Naive B cell (primary cell): ENCODE data around the gene MSI2. TPM values are rescaled to one million over a fixed set of nuclear protein-coding genes. Genes with fewer than 3 reads are reported as not detected.

Experiments
- ATAC-seq, 2 donors: fragments of 150-1000 bp; cut with Tn5 transposase; 2 replicates each; pipeline ENCODE4 v1.10.0; 2021; ENCODE audit warnings: low read depth in 2 of 2, mild to moderate bottlenecking in 2 of 2, moderate library complexity in 2 of 2
- DNase-seq: peaks from one replicate; pipeline ENCODE4 v3.0.0; 2022
- H3K27ac Mint-ChIP-seq, 6 donors: one replicate each; pipeline ENCODE4 v1.8.0; 2020 to 2022; ENCODE audit warnings: mild to moderate bottlenecking in 6 of 6, mixed read lengths in 6 of 6, moderate library complexity in 5 of 6, inconsistent platforms in 2 of 6
- H3K27me3 Mint-ChIP-seq, 3 donors: one replicate each; pipeline ENCODE4 v1.8.0; 2021 to 2022; ENCODE audit warnings: mixed read lengths in 3 of 3, mild to moderate bottlenecking in 1 of 3
- H3K36me3 Mint-ChIP-seq, 2 donors: one replicate each; pipeline ENCODE4 v1.8.0; 2020 to 2022; ENCODE audit warnings: mixed read lengths in 2 of 2, inconsistent platforms in 1 of 2, mild to moderate bottlenecking in 1 of 2
- H3K4me1 Mint-ChIP-seq, 3 donors: one replicate each; pipeline ENCODE4 v1.8.0; 2020 to 2022; ENCODE audit warnings: mixed read lengths in 3 of 3, inconsistent platforms in 1 of 3, mild to moderate bottlenecking in 1 of 3, moderate library complexity in 1 of 3
- H3K4me3 Mint-ChIP-seq, 8 donors: one replicate each; pipeline ENCODE4 v1.8.0; 2020 to 2022; ENCODE audit warnings: mild to moderate bottlenecking in 8 of 8, mixed read lengths in 8 of 8, moderate library complexity in 8 of 8, inconsistent platforms in 2 of 8
- H3K9me3 Mint-ChIP-seq, 7 donors: one replicate each; pipeline ENCODE4 v1.8.0; 2020 to 2022; ENCODE audit warnings: mixed read lengths in 7 of 7, mild to moderate bottlenecking in 5 of 7, inconsistent platforms in 2 of 7, moderate library complexity in 1 of 7
- polyA plus RNA-seq, 6 donors: library from polyadenylated mRNA; unstranded; fragments of 300-500 nt; fragmentation: Illumina TruSeq; gene quantifications; one replicate each; pipeline ENCODE4 v1.2.3, GENCODE V29; 2021; ENCODE audit warnings: low read depth in 6 of 6

The MSI2 gene
- polyA plus RNA-seq, 6 donors from 2014 or later: 4.0 to 11.3 (median 6.8) TPM

DNA sequence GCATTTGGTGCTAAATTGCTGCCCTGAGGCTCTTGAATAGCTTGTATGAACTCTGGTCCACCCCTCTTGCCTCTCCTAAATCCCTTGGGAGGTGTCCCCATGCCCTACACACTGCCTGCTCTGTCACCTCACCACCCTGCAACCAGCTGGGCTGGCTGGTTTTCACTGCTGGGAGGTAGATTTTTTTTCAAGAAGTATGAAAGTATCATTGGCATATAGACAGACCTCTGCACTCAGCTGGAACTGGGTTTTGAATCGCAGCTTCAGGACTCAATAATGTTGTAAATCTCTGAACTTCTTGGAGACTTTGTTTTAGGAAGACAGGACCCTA is 184.9 kb downstream of the MSI2 start:
- Mint-ChIP-seq H3K9me3 (no peaks in the 10 kb centered on the region), H3K27me3 (no peaks in the 10 kb centered on the region), H3K36me3 (peaks cover 0 to 13% of the 10 kb centered on the region in 2 donors), H3K27ac (peak overlapping the region in 4 of 6 donors; percentile 34 to 88 (median 66)), H3K4me3 (peak overlapping the region in 5 of 8 donors; percentile 33 to 77 (median 51)), H3K4me1 (peaks cover 71 to 95% (median 94%) of the 10 kb centered on the region in 3 donors)
- ATAC-seq: peak; percentile 20 to 34
- DNase-seq: no peak

DNA sequence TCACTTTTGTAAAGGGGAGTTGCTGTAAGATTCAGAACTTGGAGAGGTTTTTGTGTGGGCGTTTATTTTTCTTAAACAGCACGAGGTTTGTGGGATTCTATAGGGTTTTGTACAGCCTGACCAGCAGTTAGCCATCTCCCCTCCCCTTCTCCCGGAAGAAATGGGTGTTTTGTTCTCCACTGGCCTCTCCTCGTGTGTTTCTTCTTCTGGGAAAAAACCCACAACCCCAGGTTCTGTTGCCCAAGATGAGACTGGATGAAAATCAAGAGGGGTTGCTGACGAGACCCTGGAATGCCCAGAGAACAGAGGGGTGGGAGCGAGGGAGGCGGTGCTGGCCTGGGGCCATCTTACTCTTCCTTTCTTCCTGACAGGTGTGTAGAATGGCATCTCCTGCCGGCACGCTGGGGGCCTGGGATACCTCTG is 186.1 kb downstream of the MSI2 start:
- DNase-seq (no peak), ATAC-seq (no peak)
- Mint-ChIP-seq H3K27me3 (no peaks in the 10 kb centered on the region), H3K27ac (peak overlapping the region in 4 of 6 donors; percentile 54 to 91 (median 71)), H3K4me3 (peak overlapping the region in 7 of 8 donors; percentile 29 to 90 (median 57)), H3K36me3 (peaks cover 0 to 3% of the 10 kb centered on the region in 2 donors), H3K9me3 (no peaks in the 10 kb centered on the region), H3K4me1 (peaks cover 68 to 96% (median 94%) of the 10 kb centered on the region in 3 donors)

DNA sequence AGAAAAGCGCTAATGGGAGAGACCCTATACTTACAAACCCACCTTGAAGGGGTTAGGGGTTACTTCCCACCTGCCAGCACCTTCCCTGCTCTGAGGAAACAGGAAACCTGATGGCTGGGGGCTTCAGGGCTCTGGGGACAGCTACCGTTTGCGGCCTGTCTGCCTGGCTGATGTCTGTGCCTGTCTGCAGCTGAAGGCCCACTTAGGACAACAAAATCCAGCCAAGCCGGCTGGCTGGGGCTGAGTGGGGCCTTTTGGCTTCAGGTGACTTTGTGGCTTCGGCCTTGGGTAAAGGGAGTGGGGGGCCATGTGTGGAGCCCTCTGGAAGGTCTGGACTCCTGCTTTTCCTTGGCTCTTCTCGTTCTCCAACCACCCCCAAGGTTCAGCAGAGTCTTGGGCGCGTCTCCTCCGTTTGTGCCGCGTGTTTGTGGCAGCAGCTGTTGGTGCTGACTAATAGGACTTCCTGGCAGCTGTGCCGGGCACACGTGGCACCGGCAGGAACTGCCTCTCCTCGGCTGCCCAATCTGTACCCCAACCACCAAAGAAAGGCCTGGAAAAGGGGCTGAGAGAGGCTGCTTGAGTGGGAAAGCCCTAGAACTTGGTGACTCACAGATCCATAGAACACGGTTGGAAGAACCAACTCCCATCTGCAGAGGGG is 186.7 kb downstream of the MSI2 start:
- peaks cover 70 to 96% (median 94%) of the 10 kb centered on the region in 3 donors for H3K4me1 Mint-ChIP-seq
- peak overlapping the region; percentile 15 to 91 (median 79) for H3K27ac Mint-ChIP-seq
- no peaks in the 10 kb centered on the region for H3K36me3 Mint-ChIP-seq
- no peaks in the 10 kb centered on the region for H3K27me3 Mint-ChIP-seq
- H3K9me3 Mint-ChIP-seq: no peaks in the 10 kb centered on the region
- peak; percentile 65 to 67 for ATAC-seq
- peak; percentile 40 for DNase-seq
- H3K4me3 Mint-ChIP-seq: peak overlapping the region; percentile 22 to 90 (median 58)

DNA sequence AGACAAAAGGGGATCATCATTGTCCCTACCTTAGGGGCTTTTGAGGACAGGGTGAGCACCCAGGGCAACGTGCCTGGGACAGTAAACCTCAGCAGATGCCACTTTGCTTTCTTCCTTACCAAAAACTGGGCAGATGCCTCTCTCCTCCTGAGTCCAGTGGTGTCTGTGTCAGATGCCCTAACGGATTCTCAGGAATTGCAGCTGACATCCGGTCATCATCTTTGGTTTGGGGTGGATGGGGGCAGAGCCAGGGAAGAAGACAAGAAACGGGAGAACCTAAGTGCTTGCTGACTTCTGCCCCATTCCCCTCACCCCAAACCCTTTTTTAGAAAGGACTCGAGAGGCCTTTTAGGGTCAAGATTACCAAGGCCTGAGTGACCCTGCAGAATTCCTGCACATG is 187.5 kb downstream of the MSI2 start:
- Mint-ChIP-seq H3K9me3 (no peaks in the 10 kb centered on the region), H3K27me3 (no peaks in the 10 kb centered on the region), H3K4me3 (peak overlapping the region in 6 of 8 donors; percentile 12 to 67 (median 55)), H3K27ac (peak overlapping the region in 1 of 6 donors; percentile 82), H3K36me3 (no peaks in the 10 kb centered on the region), H3K4me1 (peaks cover 72 to 97% (median 95%) of the 10 kb centered on the region in 3 donors)
- DNase-seq: no peak
- no peak for ATAC-seq

DNA sequence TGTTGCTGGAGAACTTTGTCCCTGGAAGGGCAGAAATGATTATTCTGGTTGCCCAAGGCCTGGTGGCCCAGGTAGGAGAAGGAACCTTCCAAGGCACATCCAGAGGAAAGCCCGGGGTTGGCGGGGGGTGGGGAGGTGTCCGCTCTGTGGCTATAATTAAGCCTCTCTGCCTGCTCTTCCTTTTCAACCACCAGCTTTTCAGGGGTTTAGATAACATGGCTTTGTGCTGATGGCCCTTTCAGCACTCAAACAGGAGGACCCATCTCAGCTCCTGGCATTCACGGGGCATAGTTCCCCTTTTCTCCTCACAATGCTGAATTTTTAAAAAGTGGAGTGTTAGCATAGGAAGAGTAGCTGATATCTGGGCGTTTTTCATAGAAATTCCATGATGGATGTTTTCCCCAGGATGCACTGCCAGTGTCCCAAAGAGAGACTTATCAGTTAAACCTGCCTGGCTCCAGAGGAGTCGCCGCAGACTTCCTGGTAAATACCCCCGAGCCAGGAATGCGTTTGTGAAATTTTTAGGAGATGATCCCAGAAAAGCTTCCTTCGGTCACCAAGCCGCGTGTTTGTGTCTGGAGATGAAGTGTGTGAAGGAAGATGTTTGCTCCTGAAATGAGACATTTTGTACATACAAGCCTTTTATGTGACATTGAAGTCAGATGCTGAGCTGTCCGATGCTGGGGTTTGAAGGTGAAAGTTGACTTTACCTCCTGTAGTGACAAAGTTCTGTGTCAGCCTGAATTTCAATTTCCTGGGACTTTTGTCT is 188.5 kb downstream of the MSI2 start:
- H3K36me3 Mint-ChIP-seq: no peaks in the 10 kb centered on the region
- DNase-seq (no peak), ATAC-seq (no peak)
- H3K4me1 Mint-ChIP-seq: peaks cover 62 to 89% (median 86%) of the 10 kb centered on the region in 3 donors
- no peaks in the 10 kb centered on the region for H3K9me3 Mint-ChIP-seq
- H3K27me3 Mint-ChIP-seq: no peaks in the 10 kb centered on the region
- H3K27ac Mint-ChIP-seq: peak overlapping the region in 3 of 6 donors; percentile 24 to 63 (median 62)
- H3K4me3 Mint-ChIP-seq: peak overlapping the region in 5 of 8 donors; percentile 11 to 81 (median 55)

DNA sequence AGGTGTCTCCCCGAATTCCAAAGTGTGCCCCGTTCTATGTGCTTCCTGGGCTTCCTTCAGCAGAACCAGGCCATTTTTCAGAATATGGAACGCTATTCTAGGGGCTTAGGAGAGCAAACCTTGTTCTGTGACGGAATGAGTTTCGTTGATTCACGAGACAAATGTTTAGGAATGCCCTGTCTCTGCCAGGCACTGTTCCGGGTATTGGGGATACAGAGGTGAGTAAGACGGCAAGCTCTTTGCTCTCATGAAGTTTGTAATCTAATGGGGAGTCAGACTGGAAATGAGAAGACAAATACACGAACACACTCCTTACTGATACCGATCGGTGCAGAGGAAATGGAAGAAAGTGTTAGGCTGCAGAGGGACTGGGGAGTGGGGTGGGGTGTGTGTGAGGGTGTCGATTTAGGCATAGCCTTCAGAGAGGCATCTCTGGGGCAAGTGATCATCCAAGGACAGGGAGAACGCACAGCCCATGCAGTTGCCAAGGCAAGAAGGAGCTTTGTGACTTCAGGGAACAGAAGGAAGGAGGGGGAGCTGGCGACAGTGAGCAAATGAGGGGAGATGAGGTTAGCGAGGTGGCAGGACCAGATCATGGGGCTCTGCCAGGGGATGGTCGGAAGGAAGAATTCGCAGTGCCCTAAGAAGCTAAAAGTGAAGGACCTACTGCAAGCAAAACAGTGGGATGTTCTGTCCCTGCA is 189.6 kb downstream of the MSI2 start:
- Mint-ChIP-seq H3K27ac (peak overlapping the region in 4 of 6 donors; percentile 25 to 78 (median 28)), H3K4me3 (peak overlapping the region in 2 of 8 donors; percentile 12 to 14), H3K27me3 (no peaks in the 10 kb centered on the region), H3K36me3 (no peaks in the 10 kb centered on the region), H3K4me1 (peaks cover 55 to 84% (median 75%) of the 10 kb centered on the region in 3 donors), H3K9me3 (no peaks in the 10 kb centered on the region)
- DNase-seq (no peak), ATAC-seq (no peak)

DNA sequence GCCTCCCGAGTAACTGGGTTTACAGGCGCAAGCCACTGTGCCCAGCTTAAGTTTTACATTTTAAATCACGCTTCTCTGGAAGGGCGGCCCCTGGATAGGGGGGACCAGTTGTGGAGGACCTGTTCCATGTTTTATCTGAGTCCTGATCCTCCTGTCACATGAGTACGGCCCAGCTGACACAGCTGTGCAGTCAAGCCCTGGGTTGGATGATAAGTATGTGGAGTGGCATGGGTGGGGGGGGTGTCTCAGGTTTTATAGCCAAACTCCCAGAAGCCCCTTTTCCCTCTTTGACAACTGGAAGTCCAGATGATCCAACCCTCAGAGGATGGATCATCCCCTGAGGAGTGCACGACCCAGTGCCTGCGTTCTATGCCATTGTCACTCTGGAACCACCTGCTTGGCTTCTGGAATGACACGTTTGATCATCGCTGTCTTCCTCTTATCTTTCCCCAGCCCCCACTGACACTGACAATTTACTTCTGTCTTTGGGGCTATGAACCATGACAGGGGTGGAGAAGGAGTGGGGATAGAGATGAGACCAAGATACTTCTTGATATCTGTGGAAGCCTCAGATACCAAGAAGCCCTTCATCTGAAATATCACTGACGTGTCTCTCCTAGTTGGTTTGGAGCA is 191.2 kb downstream of the MSI2 start:
- Mint-ChIP-seq H3K4me3 (peak overlapping the region in 7 of 8 donors; percentile 1 to 82 (median 64)), H3K36me3 (no peaks in the 10 kb centered on the region), H3K27ac (peak overlapping the region; percentile 24 to 95 (median 60)), H3K27me3 (no peaks in the 10 kb centered on the region), H3K9me3 (no peaks in the 10 kb centered on the region), H3K4me1 (peaks cover 51 to 80% (median 74%) of the 10 kb centered on the region in 3 donors)
- no peak for DNase-seq
- ATAC-seq: peak; percentile 74 to 77

DNA sequence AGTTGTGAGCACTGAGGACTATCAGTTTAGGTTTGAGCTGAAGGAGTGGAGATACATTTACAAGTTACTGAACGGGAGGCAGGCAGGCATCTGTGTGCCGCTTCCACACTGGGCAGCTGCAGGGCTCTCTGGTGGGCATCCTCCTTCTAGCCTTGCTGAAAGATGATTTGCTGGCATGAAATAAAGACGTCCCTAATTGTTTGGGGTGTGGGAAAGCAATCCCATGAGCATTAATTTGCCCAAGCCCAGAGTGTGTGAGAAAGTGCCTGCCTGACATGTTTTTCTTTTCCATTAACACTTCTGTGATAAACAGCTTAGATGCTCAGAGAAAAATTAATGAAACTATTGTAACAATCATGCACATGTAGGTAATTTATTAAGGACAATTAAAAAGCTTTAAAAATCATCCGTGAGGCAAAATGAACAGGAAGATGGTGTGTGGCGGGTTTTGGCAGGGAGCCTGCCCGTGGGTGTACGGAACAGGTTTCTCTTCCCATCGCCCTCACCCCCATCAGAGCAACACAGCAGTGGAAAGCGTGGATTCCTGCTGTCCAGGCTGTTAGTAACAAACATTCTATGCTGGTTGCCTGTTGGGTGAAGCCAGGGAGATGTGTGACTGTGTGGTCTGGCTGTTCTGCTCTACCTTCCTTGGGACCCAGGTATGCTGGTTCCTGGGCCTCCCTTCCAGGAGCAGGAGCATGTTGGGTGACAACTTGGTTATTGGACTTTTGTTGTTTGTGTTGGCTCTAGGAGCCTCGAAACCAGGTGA is 191.9 kb downstream of the MSI2 start:
- H3K4me3 Mint-ChIP-seq: peak overlapping the region in 7 of 8 donors; percentile 6 to 82 (median 65)
- H3K4me1 Mint-ChIP-seq: peaks cover 45 to 73% (median 73%) of the 10 kb centered on the region in 3 donors
- peak overlapping the region in 5 of 6 donors; percentile 44 to 95 (median 63) for H3K27ac Mint-ChIP-seq
- no peak for DNase-seq
- no peaks in the 10 kb centered on the region for H3K36me3 Mint-ChIP-seq
- H3K9me3 Mint-ChIP-seq: no peaks in the 10 kb centered on the region
- ATAC-seq: no peak
- H3K27me3 Mint-ChIP-seq: no peaks in the 10 kb centered on the region

DNA sequence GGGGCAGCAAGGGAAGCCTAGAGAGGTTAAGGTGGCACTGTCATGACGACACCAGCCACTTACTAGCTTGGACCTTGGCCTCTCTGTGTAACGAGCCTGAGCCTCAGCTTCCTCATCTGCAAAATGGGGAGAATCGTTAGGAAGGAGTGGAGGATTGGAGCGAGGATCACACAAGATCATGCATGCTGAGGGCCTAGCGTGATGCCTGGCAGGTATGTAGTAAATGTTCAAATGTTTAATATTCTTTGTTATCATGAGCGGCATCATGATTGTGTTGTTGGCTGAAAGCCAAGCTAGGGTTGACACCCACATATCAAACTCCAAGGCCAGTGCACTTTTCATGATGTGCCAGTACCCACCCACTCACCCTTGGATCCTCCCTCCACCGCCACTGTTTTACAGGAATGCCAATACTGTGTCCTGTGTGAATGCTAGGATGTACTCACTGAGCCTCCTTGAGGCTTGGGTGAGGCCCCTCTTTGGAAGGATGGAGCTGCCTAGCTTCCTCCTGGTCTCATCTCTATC is 192.5 kb downstream of the MSI2 start:
- H3K4me1 Mint-ChIP-seq: peaks cover 41 to 73% (median 72%) of the 10 kb centered on the region in 3 donors
- no peak for DNase-seq
- no peaks in the 10 kb centered on the region for H3K9me3 Mint-ChIP-seq
- H3K4me3 Mint-ChIP-seq: peak overlapping the region in 3 of 8 donors; percentile 30 to 70 (median 62)
- no peak for ATAC-seq
- H3K36me3 Mint-ChIP-seq: no peaks in the 10 kb centered on the region
- peak overlapping the region in 2 of 6 donors; percentile 44 to 78 for H3K27ac Mint-ChIP-seq
- no peaks in the 10 kb centered on the region for H3K27me3 Mint-ChIP-seq

DNA sequence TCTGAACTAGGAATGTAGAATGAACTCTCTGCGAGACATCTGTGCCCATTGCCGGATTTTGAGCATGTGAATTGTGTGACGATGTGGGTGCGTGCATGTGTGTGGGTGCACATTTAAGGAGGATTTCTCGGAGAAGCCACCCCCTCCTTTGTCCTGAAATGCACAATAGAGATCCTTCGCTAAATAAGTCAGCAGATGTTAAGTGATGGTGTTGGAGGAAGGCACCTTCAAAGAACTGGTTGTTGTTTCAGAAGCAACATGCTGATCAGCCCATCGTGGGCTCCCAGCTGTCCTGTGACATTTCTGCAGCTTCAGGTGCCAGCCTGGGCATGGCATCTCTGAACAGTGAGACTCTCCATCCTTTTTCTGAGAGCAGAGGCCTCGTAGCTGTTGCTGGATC is 194.9 kb downstream of the MSI2 start:
- Mint-ChIP-seq H3K4me1 (peaks cover 47 to 73% (median 71%) of the 10 kb centered on the region in 3 donors), H3K27me3 (no peaks in the 10 kb centered on the region), H3K36me3 (no peaks in the 10 kb centered on the region), H3K4me3 (peak overlapping the region in 2 of 8 donors; percentile 9 to 30), H3K27ac (peak overlapping the region in 3 of 6 donors; percentile 29 to 72 (median 39)), H3K9me3 (no peaks in the 10 kb centered on the region)
- no peak for ATAC-seq
- DNase-seq: no peak

DNA sequence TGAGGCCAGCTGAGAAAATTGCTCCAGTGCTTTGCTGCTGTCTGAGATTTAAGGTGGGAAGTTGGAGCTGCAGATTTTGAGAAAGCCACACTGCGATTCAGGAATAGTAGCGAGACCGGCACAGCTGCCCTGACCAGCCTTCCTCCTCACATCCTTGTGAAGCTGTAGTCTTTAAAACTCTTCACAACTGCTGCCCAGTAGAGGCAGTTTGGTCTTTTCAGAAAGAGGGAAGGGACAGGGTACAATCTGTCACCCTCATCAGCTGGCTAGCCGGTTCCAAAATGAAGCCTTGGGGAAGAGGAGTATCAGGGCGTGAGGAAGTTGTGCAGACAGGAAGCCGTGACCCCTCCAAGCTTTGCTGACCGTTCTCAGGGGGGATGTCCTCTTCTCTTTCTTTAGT is 195.3 kb downstream of the MSI2 start:
- Mint-ChIP-seq H3K9me3 (no peaks in the 10 kb centered on the region), H3K4me3 (peak overlapping the region in 2 of 8 donors; percentile 30 to 65), H3K27ac (peak overlapping the region in 3 of 6 donors; percentile 29 to 58 (median 56)), H3K27me3 (no peaks in the 10 kb centered on the region), H3K36me3 (no peaks in the 10 kb centered on the region), H3K4me1 (peaks cover 44 to 72% (median 68%) of the 10 kb centered on the region in 3 donors)
- DNase-seq (no peak), ATAC-seq (no peak)

DNA sequence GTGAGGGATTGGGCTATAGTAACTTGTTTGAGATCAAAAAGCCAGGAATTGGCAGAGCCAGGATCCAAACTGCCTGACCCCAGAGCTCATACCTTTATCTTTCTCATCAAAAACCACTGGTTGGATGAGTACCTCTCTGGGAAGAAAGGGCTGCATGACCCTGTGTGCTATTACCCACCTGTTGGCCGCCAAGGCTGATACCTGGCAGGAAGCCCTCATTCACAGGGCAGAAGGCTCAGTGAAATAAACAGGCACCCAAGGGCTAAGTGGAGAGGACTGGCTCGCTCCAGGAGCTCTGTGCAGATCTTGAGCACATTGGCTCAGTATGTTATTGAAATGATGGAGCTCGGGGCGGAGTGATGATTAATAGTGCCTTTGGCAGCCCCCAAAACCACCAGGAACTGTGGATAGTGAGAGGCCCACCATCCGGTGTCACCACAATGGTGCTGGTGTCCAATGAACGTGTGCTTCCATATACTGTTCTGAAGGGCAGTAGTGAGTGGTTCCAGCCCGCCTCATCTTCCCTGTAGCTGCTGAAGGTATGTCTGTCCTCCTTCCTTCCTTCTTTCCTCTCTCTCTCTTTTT is 197.6 kb downstream of the MSI2 start:
- H3K9me3 Mint-ChIP-seq: no peaks in the 10 kb centered on the region
- DNase-seq: no peak
- no peak for ATAC-seq
- no peaks in the 10 kb centered on the region for H3K27me3 Mint-ChIP-seq
- peaks cover 33 to 64% (median 49%) of the 10 kb centered on the region in 3 donors for H3K4me1 Mint-ChIP-seq
- H3K27ac Mint-ChIP-seq: peak overlapping the region in 5 of 6 donors; percentile 24 to 77 (median 47)
- no peaks in the 10 kb centered on the region for H3K36me3 Mint-ChIP-seq
- H3K4me3 Mint-ChIP-seq: peak overlapping the region in 2 of 8 donors; percentile 20 to 79
